ENCODE measurements around the gene FKBP2.

Gene FKBP2

DNA sequence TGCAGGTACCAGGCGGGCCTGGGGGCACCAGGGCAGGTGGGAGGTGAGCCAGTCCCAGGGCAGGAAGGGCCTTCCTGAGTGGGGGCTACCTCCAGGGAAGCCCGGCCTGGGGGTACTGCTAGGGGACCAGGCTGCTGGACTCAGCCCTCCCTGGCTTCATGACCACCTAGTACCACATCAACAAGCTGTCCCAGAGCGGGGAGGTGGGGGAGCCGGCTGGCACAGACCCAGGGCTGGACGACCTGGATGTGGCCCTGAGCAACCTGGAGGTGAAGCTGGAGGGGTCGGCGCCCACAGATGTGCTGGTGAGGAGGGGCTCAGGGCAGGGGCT is 21.6 kb upstream of the FKBP2 start:
- DNase-seq (ENCODE audit: low read depth), result no peak

DNA sequence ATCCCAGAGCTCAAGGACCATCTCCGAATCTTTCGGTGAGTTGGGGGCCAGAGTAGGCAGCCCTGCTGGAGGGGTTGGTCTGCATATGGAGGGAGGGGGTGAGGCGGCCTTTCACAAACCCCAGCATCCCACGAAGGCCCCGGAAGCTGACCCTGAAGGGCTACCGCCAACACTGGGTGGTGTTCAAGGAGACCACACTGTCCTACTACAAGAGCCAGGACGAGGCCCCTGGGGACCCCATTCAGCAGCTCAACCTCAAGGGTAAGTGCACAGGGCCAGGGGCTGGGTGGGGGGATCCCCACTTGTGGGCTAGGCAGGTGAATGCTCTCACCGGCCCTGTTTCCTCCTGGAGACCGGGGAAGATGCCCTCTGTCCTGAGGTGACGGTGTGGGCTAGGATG is 21.1 kb upstream of the FKBP2 start:
- DNase-seq (ENCODE audit: low read depth), result no peak

DNA sequence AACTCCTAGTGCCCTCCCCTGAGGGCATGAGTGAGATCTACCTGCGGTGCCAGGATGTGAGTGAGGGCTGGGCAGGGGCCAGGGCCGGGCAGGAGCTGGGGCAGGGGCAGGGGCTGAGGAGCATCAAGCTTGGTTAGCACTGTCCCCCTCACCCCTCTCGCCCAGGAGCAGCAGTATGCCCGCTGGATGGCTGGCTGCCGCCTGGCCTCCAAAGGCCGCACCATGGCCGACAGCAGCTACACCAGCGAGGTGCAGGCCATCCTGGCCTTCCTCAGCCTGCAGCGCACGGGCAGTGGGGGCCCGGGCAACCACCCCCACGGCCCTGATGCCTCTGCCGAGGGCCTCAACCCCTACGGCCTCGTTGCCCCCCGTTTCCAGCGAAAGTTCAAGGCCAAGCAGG is 20.6 kb upstream of the FKBP2 start:
- DNase-seq (ENCODE audit: low read depth), result no peak

DNA sequence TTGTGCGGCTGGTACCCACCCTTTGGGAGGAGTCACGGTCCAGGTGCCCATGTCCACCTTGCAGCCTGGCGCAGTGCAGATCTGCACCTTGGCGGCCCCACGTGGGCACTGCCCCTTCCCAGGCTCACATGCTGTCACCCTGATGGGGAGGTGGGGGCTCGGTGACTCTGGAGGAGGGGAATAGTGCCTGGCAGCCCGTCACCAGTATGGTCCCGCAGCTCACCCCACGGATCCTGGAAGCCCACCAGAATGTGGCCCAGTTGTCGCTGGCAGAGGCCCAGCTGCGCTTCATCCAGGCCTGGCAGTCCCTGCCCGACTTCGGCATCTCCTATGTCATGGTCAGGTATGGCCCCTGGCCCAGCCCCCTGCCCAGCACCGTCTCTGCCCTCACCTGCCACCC is 20.1 kb upstream of the FKBP2 start:
- no peak for DNase-seq (ENCODE audit: low read depth)

DNA sequence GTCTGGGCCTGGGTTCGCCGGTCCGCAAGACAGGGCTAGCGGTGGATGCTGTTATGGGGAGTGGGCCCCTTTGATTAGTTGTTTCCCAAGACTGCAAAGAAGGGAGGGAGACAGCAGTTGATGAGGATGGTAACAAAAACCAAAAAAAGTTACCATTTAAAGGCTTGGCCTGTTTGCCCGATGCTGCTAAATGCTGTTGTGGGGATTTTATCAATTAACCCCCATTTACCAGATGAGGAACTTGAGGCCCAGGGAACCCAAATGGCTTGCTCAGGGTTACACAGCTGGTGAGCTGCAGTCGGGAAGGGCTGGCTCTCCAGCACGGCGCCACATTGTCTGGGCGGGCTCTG is 18.3 kb upstream of the FKBP2 start:
- DNase-seq (ENCODE audit: low read depth), result no peak

GRCh38 chr11:64223001-64223651 is 17.8 kb upstream of the FKBP2 start:
- DNase-seq (ENCODE audit: low read depth), result no peak

DNA sequence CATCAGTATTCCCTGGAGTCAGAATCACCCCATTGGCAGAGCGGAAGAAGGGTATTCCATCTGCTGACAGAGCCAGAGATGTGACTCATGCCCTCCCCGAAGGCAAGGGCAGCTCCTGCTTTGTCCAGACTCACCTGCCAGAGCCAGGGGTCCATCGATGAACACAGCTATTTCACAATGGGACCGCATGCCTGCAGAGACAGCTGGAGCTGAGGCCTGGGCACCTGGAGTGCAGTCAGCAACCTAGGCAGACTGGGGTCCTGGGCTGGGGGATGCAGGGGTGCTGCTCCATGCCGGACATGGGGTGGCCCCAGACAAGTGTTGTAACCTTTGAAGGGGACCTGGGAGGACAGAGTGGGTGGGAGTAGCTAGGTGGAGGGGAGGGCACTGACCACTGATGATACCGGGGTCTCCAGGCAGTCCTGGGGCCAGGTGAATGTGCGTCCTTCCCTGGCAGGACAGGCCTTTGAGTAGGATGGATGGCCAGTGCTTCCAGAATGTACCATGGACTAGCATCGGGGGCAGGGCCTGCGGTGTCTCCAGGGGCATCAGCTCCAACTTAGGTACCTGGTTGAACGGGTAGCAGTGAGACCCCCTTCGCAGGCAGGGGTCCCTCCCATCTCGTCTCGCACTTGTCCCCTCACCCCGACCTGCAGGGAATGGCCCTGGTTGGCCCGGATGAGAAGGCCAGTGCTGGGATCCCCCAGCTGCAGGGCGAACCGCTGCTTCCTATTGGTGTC is 16.6 kb upstream of the FKBP2 start:
- no peak for DNase-seq (ENCODE audit: low read depth)

- no peak for DNase-seq (ENCODE audit: low read depth)
Observed at GRCh38 chr11:64224891-64225607, 15.8 kb upstream of the FKBP2 start.

DNA sequence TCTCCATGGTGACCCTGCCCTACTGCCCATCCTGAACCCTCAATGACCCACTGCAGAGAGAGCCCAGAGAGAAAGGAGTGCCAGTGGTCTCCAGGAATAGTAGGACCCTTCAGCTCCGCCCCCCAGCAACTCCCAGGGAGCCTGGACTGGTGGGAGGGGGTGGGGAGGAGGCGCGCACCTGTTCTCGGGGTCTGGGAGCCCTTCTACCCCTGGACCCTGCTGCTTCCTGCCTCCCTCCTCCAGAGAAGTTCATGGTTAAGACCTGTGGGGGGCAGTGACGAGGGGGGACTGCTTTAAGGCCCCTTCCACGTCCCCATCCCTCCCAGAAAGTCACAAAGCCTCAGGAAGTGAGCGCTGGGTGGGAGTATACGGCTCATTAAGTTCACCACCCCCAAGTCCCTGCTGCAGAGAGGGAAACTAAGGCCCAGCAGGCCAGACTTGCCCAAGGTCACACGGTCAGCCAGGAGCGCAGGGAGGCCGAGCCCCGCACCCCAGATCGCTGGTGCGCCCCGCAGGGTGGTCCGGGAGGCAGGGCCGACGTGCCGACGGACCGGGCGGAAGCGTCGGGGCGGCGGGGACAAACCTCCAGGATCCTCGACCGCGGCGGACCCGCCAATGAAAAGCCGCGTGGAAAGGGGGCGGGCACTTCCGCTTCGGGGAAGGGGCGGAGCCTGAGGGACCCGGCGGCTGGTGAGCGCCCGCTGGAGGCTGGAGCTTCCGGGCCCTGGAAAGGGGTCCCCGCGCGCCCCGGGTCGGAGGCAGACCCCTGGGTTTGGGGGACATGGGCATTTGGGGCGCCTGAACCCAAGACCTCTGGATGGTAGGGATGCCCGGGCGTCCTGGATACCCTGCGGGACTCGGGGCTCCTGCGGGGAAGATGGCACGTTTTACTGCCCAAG is 15.0 kb upstream of the FKBP2 start, which contains the start of the genes NUDT22 and TRPT1:
Gene NUDT22, plus strand, starts transcription at position 667 of the 899 bp plus-strand sequence. CDS start 379 bp downstream, outside the sequence.
Gene TRPT1, minus strand, starts transcription at position 579 of the 899 bp plus-strand sequence. Its CDS starts 326 bp downstream, at position 253.
- DNase-seq (ENCODE audit: low read depth), result no peak

DNA sequence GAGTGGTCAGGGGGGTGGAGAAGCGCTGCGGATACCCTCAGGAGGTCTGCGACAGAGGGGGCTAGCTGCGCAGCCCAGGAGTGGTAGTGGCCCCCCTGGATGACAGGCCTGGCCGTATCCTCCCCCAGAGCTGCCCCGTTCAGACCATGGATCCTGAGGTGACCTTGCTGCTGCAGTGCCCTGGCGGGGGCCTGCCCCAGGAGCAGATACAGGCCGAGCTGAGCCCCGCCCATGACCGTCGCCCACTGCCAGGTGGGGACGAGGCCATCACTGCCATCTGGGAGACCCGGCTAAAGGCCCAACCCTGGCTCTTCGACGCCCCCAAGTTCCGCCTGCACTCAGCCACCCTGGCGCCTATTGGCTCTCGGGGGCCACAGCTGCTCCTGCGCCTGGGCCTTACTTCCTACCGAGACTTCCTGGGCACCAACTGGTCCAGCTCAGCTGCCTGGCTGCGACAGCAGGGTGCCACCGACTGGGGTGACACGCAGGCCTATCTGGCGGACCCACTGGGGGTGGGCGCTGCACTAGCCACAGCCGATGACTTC is 14.3 kb upstream of the FKBP2 start:
- no peak for DNase-seq (ENCODE audit: low read depth)

GRCh38 chr11:64227405-64227956 is 13.4 kb upstream of the FKBP2 start:
- no peak for DNase-seq (ENCODE audit: low read depth)

DNA sequence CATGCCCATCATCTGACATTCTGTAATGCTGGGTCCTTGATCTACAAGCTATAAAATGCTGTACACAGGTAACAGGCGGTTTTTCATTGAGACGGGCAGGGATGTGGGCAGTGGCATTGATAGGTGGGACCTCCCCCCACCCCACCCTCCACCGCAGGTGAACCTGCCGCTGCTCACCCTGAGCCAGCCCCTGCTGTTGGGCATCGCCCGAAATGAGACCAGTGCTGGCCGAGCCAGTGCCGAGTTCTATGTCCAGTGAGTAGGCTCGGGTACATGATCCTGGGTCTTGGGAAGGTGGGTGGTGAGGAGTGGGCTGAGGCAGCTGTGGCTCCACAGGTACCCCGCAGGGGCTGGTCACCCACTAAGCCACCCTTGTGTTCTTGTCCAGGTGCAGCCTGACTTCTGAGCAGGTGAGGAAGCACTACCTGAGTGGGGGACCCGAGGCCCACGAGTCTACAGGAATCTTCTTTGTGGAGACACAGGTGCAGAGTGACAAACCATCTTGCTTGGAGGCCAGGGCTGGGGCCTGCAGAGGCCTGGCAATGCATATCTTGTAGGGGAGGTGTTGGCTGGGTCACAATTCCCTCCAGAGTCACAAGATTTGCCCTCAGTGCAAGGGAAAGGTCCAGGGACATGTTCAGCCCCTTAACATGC is 11.7 kb upstream of the FKBP2 start:
- no peak for DNase-seq (ENCODE audit: low read depth)

DNA sequence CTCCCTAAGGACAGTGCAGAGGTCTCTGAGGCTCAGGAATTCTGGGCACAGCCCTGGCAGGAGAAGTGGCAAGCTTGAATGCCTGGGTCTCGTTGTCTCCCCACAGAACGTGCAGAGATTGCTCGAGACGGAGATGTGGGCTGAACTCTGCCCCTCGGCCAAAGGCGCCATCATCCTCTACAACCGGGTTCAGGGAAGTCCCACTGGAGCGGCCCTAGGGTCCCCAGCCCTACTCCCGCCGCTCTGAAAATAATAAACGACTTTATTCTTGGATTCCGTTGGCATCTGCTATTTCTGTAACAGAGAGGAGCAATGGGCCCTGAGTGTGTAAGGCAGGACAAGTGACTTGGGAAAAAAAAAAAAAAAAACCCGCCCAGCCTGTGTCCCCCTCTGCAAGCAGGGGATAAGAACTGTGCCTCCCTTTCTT is 11.1 kb upstream of the FKBP2 start:
- DNase-seq (ENCODE audit: low read depth), result no peak

GRCh38 chr11:64230171-64230984 is 10.5 kb upstream of the FKBP2 start, which contains the start of gene DNAJC4:
Gene DNAJC4 (plus strand): TSS chr11:64230548. CDS start chr11:64230855, 307 bp downstream.
- no peak for DNase-seq (ENCODE audit: low read depth)

DNA sequence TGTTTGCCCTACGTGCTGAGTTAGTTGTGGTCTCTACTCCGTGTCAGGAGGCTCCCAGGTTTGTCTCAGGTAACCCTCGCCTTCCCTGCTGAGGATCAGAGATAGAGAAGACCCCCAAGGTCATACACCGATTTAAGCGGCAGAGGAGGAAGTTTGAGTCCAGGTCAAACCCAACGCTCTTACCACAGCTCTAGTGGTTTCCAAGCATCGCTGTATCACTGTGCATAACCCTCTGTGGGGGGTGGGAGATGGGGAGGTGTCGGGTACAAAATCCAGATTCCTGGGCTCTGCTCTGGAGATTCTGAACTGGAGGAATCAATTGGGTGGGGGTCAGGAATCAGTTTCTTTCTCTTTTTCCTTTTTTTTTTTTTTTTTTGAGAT is 9.9 kb upstream of the FKBP2 start:
- DNase-seq (ENCODE audit: low read depth), result no peak

DNA sequence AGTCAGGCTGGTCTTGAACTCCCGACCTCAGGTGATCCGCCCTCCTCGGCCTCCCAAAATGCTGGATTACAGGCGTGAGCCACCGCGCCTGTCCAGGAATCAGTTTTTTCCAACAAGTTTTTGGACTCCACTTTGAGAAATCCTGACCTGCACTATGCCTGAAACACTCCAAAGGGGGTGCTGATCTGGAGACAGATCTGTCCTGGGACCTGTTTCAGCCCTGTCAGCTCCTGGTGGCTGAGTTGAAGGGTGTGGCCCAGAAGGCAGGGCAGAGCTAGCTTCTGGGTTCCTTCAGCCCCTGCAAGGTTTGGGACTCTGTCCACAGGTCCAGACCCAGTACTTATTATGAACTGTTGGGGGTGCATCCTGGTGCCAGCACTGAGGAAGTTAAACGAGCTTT is 9.3 kb upstream of the FKBP2 start:
- no peak for DNase-seq (ENCODE audit: low read depth)

GRCh38 chr11:64232182-64232966 is 8.5 kb upstream of the FKBP2 start:
- no peak for DNase-seq (ENCODE audit: low read depth)

DNA sequence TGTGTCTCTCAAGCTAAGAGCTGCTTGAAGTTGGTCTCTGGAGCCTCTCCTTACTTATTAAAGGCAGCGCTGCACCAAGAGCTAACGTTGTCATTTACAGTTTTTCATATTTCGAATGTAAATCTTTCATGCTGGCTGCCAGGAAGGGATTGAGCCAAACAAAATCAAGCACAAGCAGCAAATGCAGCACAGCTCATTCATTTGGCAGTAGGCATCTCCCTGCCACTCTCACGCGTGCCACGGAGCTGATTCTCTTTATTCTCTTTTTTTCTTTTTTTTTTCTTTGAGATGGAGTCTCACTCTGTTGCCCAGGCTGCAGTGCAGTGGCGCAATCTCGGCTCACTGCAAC is 8.0 kb upstream of the FKBP2 start:
- DNase-seq (ENCODE audit: low read depth), result no peak

DNA sequence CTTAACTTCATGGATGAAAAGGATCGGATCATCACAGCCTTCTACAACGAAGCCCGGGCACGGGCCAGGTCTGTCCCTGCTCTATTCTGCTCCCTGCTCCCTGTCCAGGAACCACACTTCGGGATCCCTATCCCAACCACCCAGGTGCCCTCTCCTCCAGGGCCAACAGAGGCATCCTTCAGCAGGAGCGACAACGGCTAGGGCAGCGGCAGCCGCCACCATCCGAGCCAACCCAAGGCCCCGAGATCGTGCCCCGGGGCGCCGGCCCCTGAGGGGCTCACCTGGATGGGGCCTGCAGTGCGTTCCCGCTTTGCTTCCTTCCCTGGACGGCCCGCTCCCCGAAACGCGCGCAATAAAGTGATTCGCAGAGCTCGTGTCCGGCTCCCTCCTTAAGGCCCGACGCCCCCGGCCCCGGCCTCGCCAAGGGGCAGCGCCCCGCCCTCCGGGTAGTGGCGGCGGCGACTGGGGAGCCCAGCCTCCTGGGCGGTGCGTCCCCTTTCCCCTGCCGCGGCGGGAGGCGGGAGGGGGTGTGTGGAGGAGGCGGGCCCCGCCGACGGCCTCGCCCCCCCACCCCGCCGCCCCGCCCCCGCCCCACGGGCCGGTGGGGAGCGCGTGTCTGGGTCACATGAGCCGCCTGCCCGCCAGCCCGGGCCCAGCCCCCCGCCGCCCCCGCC is 6.8 kb upstream of the FKBP2 start, which contains the start of gene VEGFB:
Gene VEGFB, plus strand, starts transcription at position 672 of the 674 bp plus-strand sequence. CDS start 250 bp downstream, outside the sequence.
- DNase-seq (ENCODE audit: low read depth), result no peak

Measured in HS-27A (cell line).